PC-9 (cell line): Measurements from ENCODE around the gene STPG1.

Experiments
- CTCF ChIP-seq: fragments of 200-600 bp; sonication (generic); conservative IDR thresholded peaks from 2 replicates; pipeline ENCODE4 v1.6.1; 2017; ENCODE audit warnings: mixed run types, antibody characterized with exemption, mild to moderate bottlenecking, moderate library complexity
- EZH2 ChIP-seq: fragments of 200-600 bp; sonication (generic); IDR thresholded peaks from 2 replicates; pipeline ENCODE4 v1.8.0; 2017; ENCODE audit warnings: antibody characterized with exemption, low read depth

GRCh38 chr1:24400065-24400464 lies 13.5 kb downstream of the STPG1 start:
- TF ChIP-seq CTCF (no peak), EZH2 (no peak)
